GM18868 (cell line): ENCODE measurements around the gene NT5DC4.

ENCODE experiments used
- ATAC-seq: cut with Tn5 transposase; IDR thresholded peaks from one replicate; pipeline ENCODE4 v1.9.1; 2021; ENCODE audit warnings: mild to moderate bottlenecking, moderate library complexity; ENCODE audit not compliant: unreplicated experiment

The NT5DC4 gene

GRCh38 chr2:112782234-112782799 is 61.5 kb downstream of the NT5DC4 start:
- peak; percentile 85 for ATAC-seq

- ATAC-seq: no peak
These were observed 62.4 kb downstream of the NT5DC4 start for GRCh38 chr2:112783187-112783714.

- ATAC-seq: no peak
These were observed 63.7 kb downstream of the NT5DC4 start, which contains the start of gene IL1A for GRCh38 chr2:112784199-112785189. TSS of gene IL1A (minus strand) at chr2:112784493. CDS start at chr2:112783770, 723 bp downstream.

GRCh38 chr2:112787294-112787693 is 66.5 kb downstream of the NT5DC4 start:
- ATAC-seq: no peak

GRCh38 chr2:112787729-112788393 is 67.0 kb downstream of the NT5DC4 start:
- ATAC-seq: no peak

GRCh38 chr2:112788653-112789052 is 67.8 kb downstream of the NT5DC4 start:
- ATAC-seq: no peak
